ENCODE measurements around the gene ISG15.

Gene ISG15

GRCh38 chr1:1058088-1058905 lies 45.0 kb downstream of the ISG15 start:
- H3K9ac ChIP-seq = no peak overlapping the region
- no peak overlapping the region for H2AFZ ChIP-seq
- H3K27me3 ChIP-seq (ENCODE audit: control insufficient read depth, insufficient read depth, low read length) = peaks cover 2% of the 10 kb centered on the region
- no peaks in the 10 kb centered on the region for H3K4me1 ChIP-seq
- H3K4me3 ChIP-seq (ENCODE audit: low read depth, low read length) = no peak overlapping the region
- H3K4me2 ChIP-seq (ENCODE audit: low read length) = no peak overlapping the region
- H3K27ac ChIP-seq = no peak overlapping the region
- no peaks in the 10 kb centered on the region for H3K36me3 ChIP-seq (ENCODE audit: control insufficient read depth, insufficient read depth, low read length)
- no peak for TF ChIP-seq CTCF (IDR thresholded peaks at IDR 0.05)
- H3K9me3 ChIP-seq (ENCODE audit: control insufficient read depth, low read length) = no peaks in the 10 kb centered on the region
- H3K79me2 ChIP-seq = no peaks in the 10 kb centered on the region

GRCh38 chr1:1058921-1059493 lies 45.7 kb downstream of the ISG15 start:
- H3K4me1 ChIP-seq = no peaks in the 10 kb centered on the region
- peak overlapping the region; percentile 27 for H3K4me3 ChIP-seq (ENCODE audit: low read depth, low read length)

GRCh38 chr1:1059494-1060280 lies 46.4 kb downstream of the ISG15 start:
- no peak overlapping the region for H2AFZ ChIP-seq
- TF ChIP-seq CTCF (IDR thresholded peaks at IDR 0.05) = no peak
- no peak overlapping the region for H3K9ac ChIP-seq
- no peaks in the 10 kb centered on the region for H3K36me3 ChIP-seq (ENCODE audit: control insufficient read depth, insufficient read depth, low read length)
- no peaks in the 10 kb centered on the region for H3K4me1 ChIP-seq
- H3K27me3 ChIP-seq (ENCODE audit: control insufficient read depth, insufficient read depth, low read length) = peaks cover 2% of the 10 kb centered on the region
- peak overlapping the region; percentile 72 for H3K4me2 ChIP-seq (ENCODE audit: low read length)
- H3K79me2 ChIP-seq = no peaks in the 10 kb centered on the region
- no peaks in the 10 kb centered on the region for H3K9me3 ChIP-seq (ENCODE audit: control insufficient read depth, low read length)
- H3K4me3 ChIP-seq (ENCODE audit: low read depth, low read length) = peak overlapping the region; percentile 27
- no peak overlapping the region for H3K27ac ChIP-seq

More at GRCh38 chr1:1058921-1059493, 45.7 kb downstream of the ISG15 start:
- Histone ChIP-seq H3K27me3 (ENCODE audit: control insufficient read depth, insufficient read depth, low read length) (peaks cover 2% of the 10 kb centered on the region), H3K27ac (no peak overlapping the region), H3K9me3 (ENCODE audit: control insufficient read depth, low read length) (no peaks in the 10 kb centered on the region), H3K36me3 (ENCODE audit: control insufficient read depth, insufficient read depth, low read length) (no peaks in the 10 kb centered on the region), H2AFZ (no peak overlapping the region), H3K9ac (no peak overlapping the region), H3K79me2 (no peaks in the 10 kb centered on the region), H3K4me2 (ENCODE audit: low read length) (peak overlapping the region; percentile 72)
- TF ChIP-seq CTCF (IDR thresholded peaks at IDR 0.05) = no peak

GRCh38 chr1:1060281-1061000 lies 47.1 kb downstream of the ISG15 start:
- Histone ChIP-seq H3K27ac (no peak overlapping the region), H3K27me3 (ENCODE audit: control insufficient read depth, insufficient read depth, low read length) (peaks cover 2% of the 10 kb centered on the region), H3K36me3 (ENCODE audit: control insufficient read depth, insufficient read depth, low read length) (no peaks in the 10 kb centered on the region), H3K79me2 (no peaks in the 10 kb centered on the region), H3K4me1 (no peaks in the 10 kb centered on the region), H3K9me3 (ENCODE audit: control insufficient read depth, low read length) (no peaks in the 10 kb centered on the region), H3K4me3 (ENCODE audit: low read depth, low read length) (no peak overlapping the region), H2AFZ (no peak overlapping the region), H3K9ac (no peak overlapping the region), H3K4me2 (ENCODE audit: low read length) (no peak overlapping the region)
- no peak for TF ChIP-seq CTCF (IDR thresholded peaks at IDR 0.05)

All from parathyroid adenoma (tissue), 2 donors.